ENCODE results near the gene CPLX4. TPM values are rescaled to one million over a fixed set of nuclear protein-coding genes. Genes with fewer than 3 reads are reported as not detected.

The CPLX4 gene
- total and polyA plus RNA-seq, 2 of the 8 experiments (the other 6 are each of a cell fraction or from before 2014, with no cell fraction given), result not detected

- FAIRE-seq, result no peak
- Histone ChIP-seq H4K20me1 (replicated peaks in 1 of 2; ENCODE audit: control insufficient read depth in 1 of 2, insufficient read depth in 2 of 2, low read length in 2 of 2) (peaks cover 0 to 3% of the 10 kb centered on the region in 2 experiments), H3K18ac (ENCODE audit: extremely low read depth, low read length) (no peak overlapping the region), H2BK20ac (ENCODE audit: low read length) (no peak overlapping the region), H4K5ac (ENCODE audit: insufficient read length, low read depth, low read length) (no peak overlapping the region), H2BK120ac (replicated peaks; ENCODE audit: low read depth, low read length) (no peak overlapping the region), H2AK5ac (ENCODE audit: low read depth, low read length) (no peak overlapping the region), H3K4me2 (ENCODE audit: insufficient read depth in 1 of 2, low read depth in 2 of 2, low read length in 2 of 2) (no peak overlapping the region), H3K56ac (replicated peaks; ENCODE audit: insufficient read length, low read depth, low read length) (no peak overlapping the region), H3K4ac (replicated peaks; ENCODE audit: insufficient read length, low read depth, low read length) (no peak overlapping the region), H4K8ac (ENCODE audit: extremely low read depth, insufficient read depth, low read length) (no peak overlapping the region), H2BK15ac (ENCODE audit: low read length) (no peak overlapping the region), H2AFZ (ENCODE audit: low read length) (no peak overlapping the region), H3K27me3 (replicated peaks in 1 of 4; ENCODE audit: control insufficient read depth in 3 of 4, extremely low read depth in 1 of 4, insufficient read depth in 3 of 4, low read length in 3 of 4) (no peaks in the 10 kb centered on the region), H3K4me3 (ENCODE audit: extremely low read depth in 1 of 4, insufficient read depth in 2 of 4, low read depth in 3 of 4, low read length in 4 of 4) (no peak overlapping the region), H3K4me1 (replicated peaks in 1 of 4; ENCODE audit: control insufficient read depth in 3 of 4, insufficient read depth in 4 of 4, low read length in 3 of 4) (no peaks in the 10 kb centered on the region), H3K23ac (ENCODE audit: insufficient read length) (no peak overlapping the region), H3K36me3 (ENCODE audit: control insufficient read depth in 2 of 4, insufficient read depth in 4 of 4, low read length in 3 of 4) (peaks cover 2 to 63% (median 40%) of the 10 kb centered on the region in 4 experiments; a peak in 6 of 8 replicates), H2BK5ac (ENCODE audit: low read depth, low read length) (no peak overlapping the region), H3K23me2 (ENCODE audit: low read depth, low read length) (no peaks in the 10 kb centered on the region), H3K27ac (ENCODE audit: low read depth, low read length) (no peak overlapping the region), H3K9ac (replicated peaks in 1 of 4; ENCODE audit: extremely low read depth in 1 of 4, low read depth in 3 of 4, low read length in 3 of 4) (no peak overlapping the region), H2BK12ac (ENCODE audit: low read depth, low read length) (no peak overlapping the region), H4K91ac (replicated peaks; ENCODE audit: insufficient read length, low read length) (no peak overlapping the region), H3K9me3 (ENCODE audit: insufficient read depth in 2 of 2, low read depth in 1 of 2, low read length in 1 of 2) (no peaks in the 10 kb centered on the region), H3K79me2 (ENCODE audit: control insufficient read depth in 1 of 2, insufficient read depth in 2 of 2, low read length in 2 of 2) (peaks cover 0 to 36% of the 10 kb centered on the region in 2 experiments; a peak in 2 of 4 replicates), H3K14ac (ENCODE audit: insufficient read length) (no peak overlapping the region), H3K79me1 (ENCODE audit: low read depth, low read length) (no peaks in the 10 kb centered on the region)
- DNase-seq (ENCODE audit: low read depth in 1 of 2, low spot score in 2 of 2), result no peak
- ChIA-PET CTCF (ENCODE audit: partially characterized antibody) (interaction anchor here (1.9 kb wide), 1 partner anchor 11 kb away, joined by 4 read pairs; no protein-coding TSS in a partner anchor), POLR2A (ENCODE audit: partially characterized antibody) (interaction anchor here (1.3 kb wide), 1 partner anchor 10 kb away, joined by 3 read pairs; no protein-coding TSS in a partner anchor)
- WGBS, 2 experiments (ENCODE audit: extremely low coverage in 1 of 2, insufficient coverage in 1 of 2, insufficient read length in 1 of 2, insufficient replicate concordance in 2 of 2, low coverage in 1 of 2, low lambda C conversion rate in 2 of 2, missing lambda C conversion rate in 1 of 2), result 59% methylated on average over 1 of the region's 1 CpG; no CpG with 5 or more reads in 1 of the 2 experiments
- TF ChIP-seq TBP (IDR thresholded peaks at IDR 0.05; ENCODE audit: low read depth, low read length) (no peak), KDM1A (IDR thresholded peaks at IDR 0.05; ENCODE audit: borderline replicate concordance, low read length) (no peak), RNF2 (IDR thresholded peaks at IDR 0.05; ENCODE audit: borderline replicate concordance, low read depth, low read length, missing control alignments, poor library complexity, severe bottlenecking) (no peak), CTBP2 (IDR thresholded peaks at IDR 0.05; ENCODE audit: borderline replicate concordance, insufficient read depth, insufficient read length, low read length) (no peak), USF2 (IDR thresholded peaks at IDR 0.05; ENCODE audit: low read length) (no peak), RXRA (IDR thresholded peaks at IDR 0.05; ENCODE audit: insufficient read depth, low read depth, low read length) (no peak), TCF12 (IDR thresholded peaks at IDR 0.05; ENCODE audit: low read depth, low read length) (no peak), SIN3A (conservative IDR thresholded peaks at IDR 0.05 in 1 of 2, IDR thresholded peaks at IDR 0.05 in 1 of 2; ENCODE audit: low read depth in 1 of 2, low read length in 2 of 2) (no peak), YY1 (IDR thresholded peaks at IDR 0.05; ENCODE audit: low read depth, low read length) (no peak), CBX8 (IDR thresholded peaks at IDR 0.05; ENCODE audit: borderline replicate concordance, low read depth, low read length) (no peak), TAF1 (IDR thresholded peaks at IDR 0.05; ENCODE audit: low read depth, low read length) (no peak), NRF1 (IDR thresholded peaks at IDR 0.05; ENCODE audit: low read depth, low read length) (no peak), HDAC6 (IDR thresholded peaks at IDR 0.05; ENCODE audit: low read depth, low read length) (no peak)
Measured at GRCh38 chr18:59344996-59345395, 26.5 kb upstream of the CPLX4 start.

Measured in H1 (cell line).